Transverse colon (tissue), 4 donors: Measurements from ENCODE around the gene CARF. TPM values are rescaled to one million over a fixed set of nuclear protein-coding genes. Genes with fewer than 3 reads are reported as not detected.
A peak's percentile ranks its signal among the peaks of the same experiment; 100 is the strongest.

Experiments
- DNase-seq: peaks from one replicate; pipeline ENCODE4 v3.0.0-alpha.2; 2019
- H3K27ac ChIP-seq, 4 donors: fragments of 200-600 bp; sonication (generic); 2 replicates each; pipeline ENCODE4 v1.5.1; 2016 to 2018; ENCODE audit warnings: inconsistent platforms in 4 of 4
- H3K27me3 ChIP-seq: fragments of 200-600 bp; sonication (generic); 2 replicates; pipeline ENCODE4 v1.5.1; 2017; ENCODE audit warnings: inconsistent platforms
- H3K36me3 ChIP-seq, 4 donors: fragments of 200-600 bp; sonication (generic); 2 replicates each; pipeline ENCODE4 v1.5.1; 2017 to 2019; ENCODE audit warnings: inconsistent platforms in 4 of 4
- H3K4me1 ChIP-seq, 4 donors: fragments of 200-600 bp; sonication (generic); 2 replicates each; pipeline ENCODE4 v1.5.1; 2017 to 2020; ENCODE audit warnings: inconsistent platforms in 4 of 4
- H3K4me3 ChIP-seq, 4 donors: fragments of 200-600 bp; sonication (generic); 1 replicate in 1 of 4; 2 replicates in 3 of 4; pipeline versions ENCODE4 v1.5.1 to v1.6.1; 2017 to 2019; ENCODE audit warnings: inconsistent platforms in 4 of 4
- H3K9me3 ChIP-seq, 2 donors: fragments of 200-600 bp; sonication (generic); 2 replicates each; pipeline ENCODE4 v1.5.1; 2017 to 2019; ENCODE audit warnings: inconsistent platforms in 2 of 2
- CTCF ChIP-seq, 5 experiments: fragments of 200-600 bp in 3 of 5; fragments of 450-650 bp in 2 of 5; sonication (generic) in 3 of 5; IDR thresholded peaks; 1 replicate in 2 of 5; 2 replicates in 3 of 5; pipeline ENCODE4 v1.5.1; 2016 to 2017; ENCODE audit warnings: antibody characterized with exemption in 5 of 5, inconsistent platforms in 3 of 5, mild to moderate bottlenecking in 2 of 5, moderate library complexity in 1 of 5
- EP300 ChIP-seq: sonication (generic); formaldehyde crosslinking; IDR thresholded peaks from one replicate; pipeline ENCODE4 v1.6.1; 2017; ENCODE audit warnings: antibody characterized with exemption, low read depth
- POLR2A ChIP-seq: fragments of 450-650 bp; IDR thresholded peaks from one replicate; pipeline ENCODE4 v1.6.1; 2016; ENCODE audit warnings: antibody characterized with exemption, mild to moderate bottlenecking, moderate library complexity
- POLR2AphosphoS5 ChIP-seq, 3 donors: sonication (generic); formaldehyde crosslinking; IDR thresholded peaks; one replicate each; pipeline ENCODE4 v1.6.1; 2016; ENCODE audit warnings: antibody characterized with exemption in 3 of 3
- WGBS, 2 donors: methylation state at CpG; one replicate each; pipeline ENCODE4 v1.1.5; 2018; ENCODE audit warnings: low coverage in 1 of 2; 5-methylcytosine and 5-hydroxymethylcytosine counted together
- in situ Hi-C, 4 donors: fragments of 200-750 bp; cut with MboI; loops; one replicate each; pipeline versions ENCODE4 v1.15.0 to v1.15.1; 2017; ENCODE audit warnings: low sequenced_read_pairs in 3 of 4, low pct_ligation_motif_present in 1 of 4, low pct_unique_long_range_greater_than_20kb in 1 of 4
- intact Hi-C: fragments of 100-400 bp; cut with DNase I; formaldehyde crosslinking; loops from one replicate; pipeline ENCODE4 v1.15.1; 2023; ENCODE audit warnings: low total_unique reads
- small RNA-seq, 4 donors: library from RNA; depleted of rRNA; stranded (forward); fragments of <200 nt; gene quantifications; one replicate each; pipeline ENCODE3, GENCODE V24; 2016
- total RNA-seq, 4 donors: library from RNA; depleted of rRNA; stranded (reverse); fragments of >200 nt; gene quantifications; one replicate each; pipeline ENCODE4 v1.1.0, GENCODE V29; 2016

CARF gene
- total RNA-seq, 4 donors from 2014 or later = 11.0 to 98.4 (median 54.8) TPM

- Histone ChIP-seq H3K4me1 (peaks cover 0 to 30% (median under 1%) of the 10 kb centered on the region in 4 donors), H3K27me3 (no peaks in the 10 kb centered on the region), H3K36me3 (no peaks in the 10 kb centered on the region), H3K9me3 (no peaks in the 10 kb centered on the region), H3K27ac (no peak overlapping the region), H3K4me3 (no peak overlapping the region)
- intact Hi-C loops (no loop called here), in situ Hi-C loops (no loop called here)
- 95 to 99% methylated on average over 2 of the region's 2 CpGs for WGBS, 2 donors
- DNase-seq = no peak
- TF ChIP-seq EP300 (no peak), CTCF (IDR thresholded peaks at IDR 0.05) (no peak), POLR2AphosphoS5 (IDR thresholded peaks at IDR 0.05) (no peak), POLR2A (no peak)
These were observed 118.5 kb downstream of the CARF start for GRCh38 chr2:203030545-203030944.

DNA sequence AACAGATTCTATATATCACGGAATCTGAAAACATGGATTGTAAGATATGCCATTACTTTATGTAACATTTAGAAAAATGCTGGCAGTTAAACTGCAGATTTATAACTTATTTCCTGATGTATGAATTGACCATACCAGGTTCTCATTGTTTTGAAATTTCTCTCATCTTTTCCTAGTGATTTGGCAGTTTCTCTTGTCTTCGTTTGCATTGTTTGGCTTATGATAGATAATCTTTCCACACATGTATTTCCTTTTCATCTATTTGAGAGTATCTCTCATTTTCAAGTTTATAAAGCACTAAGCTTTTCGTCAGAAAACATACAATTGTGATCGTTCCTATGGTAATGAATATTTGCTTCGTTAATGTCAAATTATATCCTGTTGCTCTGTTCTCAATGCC is 118.9 kb downstream of the CARF start:
- intact Hi-C loops (no loop called here), in situ Hi-C loops (no loop called here)
- Histone ChIP-seq H3K4me3 (no peak overlapping the region), H3K9me3 (no peaks in the 10 kb centered on the region), H3K36me3 (no peaks in the 10 kb centered on the region), H3K27ac (no peak overlapping the region), H3K27me3 (no peaks in the 10 kb centered on the region), H3K4me1 (peaks cover 0 to 30% (median 4%) of the 10 kb centered on the region in 4 donors)
- TF ChIP-seq POLR2A (no peak), EP300 (no peak)
- no peak for DNase-seq
- WGBS, 2 donors = 76 to 81% methylated on average over 5 of the region's 5 CpGs

DNA sequence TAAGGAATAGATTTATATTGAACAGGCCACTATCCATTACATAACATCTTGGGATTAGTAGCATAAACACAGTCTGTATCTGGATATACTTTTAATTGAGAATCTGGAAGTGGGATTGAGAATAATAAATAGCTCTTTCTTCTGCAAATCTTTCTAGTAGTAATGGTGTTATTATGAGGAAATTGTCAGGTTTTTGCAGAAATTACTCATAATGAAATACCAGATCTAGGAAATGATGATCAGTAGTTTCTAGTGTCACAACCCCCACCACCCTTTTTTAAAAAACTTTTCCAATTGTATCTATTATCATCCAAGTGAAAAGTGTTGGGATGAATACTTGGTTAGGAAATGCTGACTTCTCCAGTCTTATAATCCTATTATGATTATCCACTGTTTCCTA is 121.3 kb downstream of the CARF start:
- TF ChIP-seq POLR2AphosphoS5 (IDR thresholded peaks at IDR 0.05) (no peak), POLR2A (no peak), EP300 (no peak), CTCF (IDR thresholded peaks at IDR 0.05) (no peak)
- in situ Hi-C loops = no loop called here
- Histone ChIP-seq H3K27ac (no peak overlapping the region), H3K9me3 (no peaks in the 10 kb centered on the region), H3K4me3 (no peak overlapping the region), H3K4me1 (peaks cover 6 to 40% (median 14%) of the 10 kb centered on the region in 4 donors), H3K27me3 (no peaks in the 10 kb centered on the region), H3K36me3 (no peaks in the 10 kb centered on the region)
- intact Hi-C loops = no loop called here
- no peak for DNase-seq

- Histone ChIP-seq H3K9me3 (no peaks in the 10 kb centered on the region), H3K4me3 (no peak overlapping the region), H3K4me1 (peaks cover 6 to 52% (median 23%) of the 10 kb centered on the region in 4 donors), H3K27me3 (no peaks in the 10 kb centered on the region), H3K27ac (peak overlapping the region; percentile 23 to 44 (median 37)), H3K36me3 (no peaks in the 10 kb centered on the region)
- DNase-seq = no peak
- in situ Hi-C loops (no loop called here), intact Hi-C loops (no loop called here)
- no peak for TF ChIP-seq EP300
- TF ChIP-seq POLR2A = no peak
- TF ChIP-seq CTCF (IDR thresholded peaks at IDR 0.05) = no peak
- 40 to 64% methylated on average over 3 of the region's 3 CpGs for WGBS, 2 donors
These were observed 123.9 kb downstream of the CARF start for GRCh38 chr2:203035879-203036470.

Small RNA genes within 50 kb of the gene (small RNA-seq; reads per million reads assigned to genes)
- gene AC010900.2 = 0 reads per million in 4 donors

Other genes with a start within 250 kb of the CARF start
- 10 to 100 TPM in 2 of 4 donors, 1 to 10 TPM in 2; 4.4 to 39.4 (median 20.5) TPM for gene ICA1L, start 40.5 kb upstream of the CARF start, total RNA-seq
- gene WDR12, start 602 bp upstream of the CARF start, total RNA-seq = 10 to 100 TPM in 3 of 4 donors, 1 to 10 TPM in 1; 2.2 to 46.0 (median 15.6) TPM
- 100 to 1,000 TPM in 3 of 4 donors, 10 to 100 TPM in 1; 59.1 to 287 (median 154) TPM for gene NBEAL1, start 102.6 kb downstream of the CARF start, total RNA-seq